ENCODE results near the gene GRB2. TPM values are rescaled to one million over a fixed set of nuclear protein-coding genes. Genes with fewer than 3 reads are reported as not detected.

The GRB2 gene
- total RNA-seq, 1 donor: 98.0 TPM

GRCh38 chr17:75338335-75338734 lies 67.1 kb downstream of the GRB2 start:
- DNase-seq (ENCODE audit: low read depth): peak; percentile 83
- peak overlapping the region; percentile 12 for H3K4me3 ChIP-seq (ENCODE audit: low read depth, low read length)

GRCh38 chr17:75335315-75335714 lies 70.2 kb downstream of the GRB2 start:
- TF ChIP-seq CTCF (IDR thresholded peaks at IDR 0.05; ENCODE audit: insufficient read depth, low read depth, low read length): no peak
- no peak for DNase-seq (ENCODE audit: low read depth)
- H3K4me3 ChIP-seq (ENCODE audit: low read depth, low read length): no peak overlapping the region

More at GRCh38 chr17:75338335-75338734, 67.1 kb downstream of the GRB2 start:
- no peak for TF ChIP-seq CTCF (IDR thresholded peaks at IDR 0.05; ENCODE audit: insufficient read depth, low read depth, low read length)

- TF ChIP-seq CTCF (IDR thresholded peaks at IDR 0.05; ENCODE audit: insufficient read depth, low read depth, low read length): no peak
- no peak overlapping the region for H3K4me3 ChIP-seq (ENCODE audit: low read depth, low read length)
- no peak for DNase-seq (ENCODE audit: low read depth)
Measured at GRCh38 chr17:75334723-75335122, 70.8 kb downstream of the GRB2 start.

- H3K4me3 ChIP-seq (ENCODE audit: low read depth, low read length): no peak overlapping the region
- DNase-seq (ENCODE audit: low read depth): no peak
- TF ChIP-seq CTCF (IDR thresholded peaks at IDR 0.05; ENCODE audit: insufficient read depth, low read depth, low read length): no peak
Measured at GRCh38 chr17:75331671-75332070, 73.8 kb downstream of the GRB2 start.

- no peak overlapping the region for H3K4me3 ChIP-seq (ENCODE audit: low read depth, low read length)
- no peak for TF ChIP-seq CTCF (IDR thresholded peaks at IDR 0.05; ENCODE audit: insufficient read depth, low read depth, low read length)
- no peak for DNase-seq (ENCODE audit: low read depth)
Measured at GRCh38 chr17:75327757-75328156, 77.7 kb downstream of the GRB2 start.

GRCh38 chr17:75326226-75326848 lies 79.1 kb downstream of the GRB2 start:
- no peak overlapping the region for H3K4me3 ChIP-seq (ENCODE audit: low read depth, low read length)
- TF ChIP-seq CTCF (IDR thresholded peaks at IDR 0.05; ENCODE audit: insufficient read depth, low read depth, low read length): no peak
- DNase-seq (ENCODE audit: low read depth): no peak

- no peak overlapping the region for H3K4me3 ChIP-seq (ENCODE audit: low read depth, low read length)
- no peak for DNase-seq (ENCODE audit: low read depth)
- no peak for TF ChIP-seq CTCF (IDR thresholded peaks at IDR 0.05; ENCODE audit: insufficient read depth, low read depth, low read length)
Measured at GRCh38 chr17:75325827-75326225, 79.7 kb downstream of the GRB2 start.
